OCI-LY3 (cell line): Measurements from ENCODE around the gene KATNB1.

Experiments used
- H2AFZ ChIP-seq: fragments of 200-600, 300-600 bp; shearing (Covaris generic); 2 replicates; pipeline ENCODE4 v1.6.0; 2014; ENCODE audit warnings: antibody characterized with exemption, low read depth, low read length
- H3K27ac ChIP-seq: fragments of 200-600, 300-600 bp; sonication (generic); 2 replicates; pipeline ENCODE4 v1.5.1; 2014; ENCODE audit warnings: mild to moderate bottlenecking, low read length, moderate library complexity, mixed read lengths
- H3K27me3 ChIP-seq: fragments of 200-600, 300-600 bp; sonication (generic); 2 replicates; pipeline ENCODE4 v1.6.1; 2014; ENCODE audit warnings: low read depth, low read length, mixed read lengths
- H3K36me3 ChIP-seq: fragments of 200-600, 300-600 bp; sonication (generic); replicated peaks from 2 replicates; pipeline ENCODE3; 2014; ENCODE audit warnings: low read depth, low read length, mixed read lengths
- H3K4me1 ChIP-seq: fragments of 300-600, 200-600 bp; sonication (generic); 2 replicates; pipeline ENCODE4 v1.6.1; 2014; ENCODE audit warnings: low read length, mixed read lengths
- H3K4me2 ChIP-seq: fragments of 200-600, 300-600 bp; sonication (generic); 2 replicates; pipeline ENCODE4 v1.6.1; 2014; ENCODE audit warnings: low read length, mixed read lengths
- H3K4me3 ChIP-seq: fragments of 300-600, 200-600 bp; sonication (generic); 2 replicates; pipeline ENCODE4 v1.5.1; 2014; ENCODE audit warnings: antibody characterized with exemption, mild to moderate bottlenecking, low read length, moderate library complexity
- H3K79me2 ChIP-seq: fragments of 300-600, 200-600 bp; shearing (Covaris generic); 2 replicates; pipeline ENCODE4 v1.6.1; 2014; ENCODE audit warnings: mild to moderate bottlenecking, low read length, mixed read lengths
- H3K9ac ChIP-seq: fragments of 300-600, 200-600 bp; shearing (Covaris generic); 2 replicates; pipeline ENCODE4 v1.6.0; 2014; ENCODE audit warnings: mild to moderate bottlenecking, low read length, moderate library complexity
- H3K9me3 ChIP-seq: fragments of 200-600, 300-600 bp; shearing (Covaris generic); 2 replicates; pipeline ENCODE4 v1.6.1; 2014; ENCODE audit warnings: low read length, mixed read lengths; ENCODE audit not compliant: insufficient read depth
- H4K20me1 ChIP-seq: fragments of 200-600, 300-600 bp; sonication (generic); 2 replicates; pipeline ENCODE4 v1.6.1; 2016; ENCODE audit warnings: low read length, mixed read lengths; ENCODE audit not compliant: insufficient read depth
- EZH2phosphoT487 ChIP-seq: fragments of 200-600 bp; shearing (Covaris generic); IDR thresholded peaks from 2 replicates; pipeline ENCODE4 v1.6.1; 2018; ENCODE audit warnings: antibody characterized with exemption, mixed run types, low read depth
- TF ChIP-seq, protein P1 (sequence below): fragments of 200-600, 300-600 bp; sonication (generic); IDR thresholded peaks from 2 replicates; pipeline ENCODE4 v1.5.1; 2014; ENCODE audit warnings: antibody characterized with exemption, low read length, low read depth

KATNB1 gene

DNA sequence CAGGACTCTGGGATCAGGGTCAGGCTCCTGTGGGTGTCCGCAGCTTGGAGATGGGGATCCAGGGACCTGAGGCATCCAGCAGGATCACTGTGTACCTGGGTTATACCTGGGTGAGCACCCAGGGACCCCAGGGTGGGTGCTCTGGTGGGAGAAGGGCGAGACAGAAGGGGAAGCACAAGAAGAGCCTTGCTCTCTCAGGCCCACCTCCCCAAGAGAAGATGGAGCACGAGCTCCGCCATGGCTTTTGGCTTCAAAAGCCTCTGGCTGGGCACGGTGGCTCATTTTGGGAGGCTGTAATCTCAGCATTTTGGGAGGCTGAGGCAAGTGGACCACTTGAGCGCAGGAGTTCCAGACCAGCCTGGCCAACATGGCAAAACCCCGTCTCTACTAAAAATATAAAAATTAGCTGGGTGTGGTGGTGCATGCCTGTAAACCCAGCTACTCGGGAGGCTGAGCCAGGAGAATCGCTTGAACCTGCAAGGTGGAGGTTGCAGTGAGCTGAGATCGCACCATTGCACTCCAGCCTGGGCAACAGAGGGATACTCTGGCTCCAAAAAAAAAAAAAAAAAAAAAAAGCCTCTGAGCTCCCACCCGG lies 32.1 kb upstream of the KATNB1 start:
- H3K9me3 ChIP-seq, result no peaks in the 10 kb centered on the region
- peaks cover 12% of the 10 kb centered on the region for H3K27me3 ChIP-seq
- H3K36me3 ChIP-seq, result no peaks in the 10 kb centered on the region
- no peak overlapping the region for H2AFZ ChIP-seq
- no peak overlapping the region for H3K9ac ChIP-seq
- H3K27ac ChIP-seq, result no peak overlapping the region
- H3K79me2 ChIP-seq, result no peaks in the 10 kb centered on the region
- H4K20me1 ChIP-seq, result no peaks in the 10 kb centered on the region
- no peak for TF ChIP-seq EZH2phosphoT487
- TF ChIP-seq, protein P1, sequence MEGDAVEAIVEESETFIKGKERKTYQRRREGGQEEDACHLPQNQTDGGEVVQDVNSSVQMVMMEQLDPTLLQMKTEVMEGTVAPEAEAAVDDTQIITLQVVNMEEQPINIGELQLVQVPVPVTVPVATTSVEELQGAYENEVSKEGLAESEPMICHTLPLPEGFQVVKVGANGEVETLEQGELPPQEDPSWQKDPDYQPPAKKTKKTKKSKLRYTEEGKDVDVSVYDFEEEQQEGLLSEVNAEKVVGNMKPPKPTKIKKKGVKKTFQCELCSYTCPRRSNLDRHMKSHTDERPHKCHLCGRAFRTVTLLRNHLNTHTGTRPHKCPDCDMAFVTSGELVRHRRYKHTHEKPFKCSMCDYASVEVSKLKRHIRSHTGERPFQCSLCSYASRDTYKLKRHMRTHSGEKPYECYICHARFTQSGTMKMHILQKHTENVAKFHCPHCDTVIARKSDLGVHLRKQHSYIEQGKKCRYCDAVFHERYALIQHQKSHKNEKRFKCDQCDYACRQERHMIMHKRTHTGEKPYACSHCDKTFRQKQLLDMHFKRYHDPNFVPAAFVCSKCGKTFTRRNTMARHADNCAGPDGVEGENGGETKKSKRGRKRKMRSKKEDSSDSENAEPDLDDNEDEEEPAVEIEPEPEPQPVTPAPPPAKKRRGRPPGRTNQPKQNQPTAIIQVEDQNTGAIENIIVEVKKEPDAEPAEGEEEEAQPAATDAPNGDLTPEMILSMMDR, result no peak
- no peaks in the 10 kb centered on the region for H3K4me1 ChIP-seq
- no peak overlapping the region for H3K4me2 ChIP-seq
- H3K4me3 ChIP-seq, result no peak overlapping the region

DNA sequence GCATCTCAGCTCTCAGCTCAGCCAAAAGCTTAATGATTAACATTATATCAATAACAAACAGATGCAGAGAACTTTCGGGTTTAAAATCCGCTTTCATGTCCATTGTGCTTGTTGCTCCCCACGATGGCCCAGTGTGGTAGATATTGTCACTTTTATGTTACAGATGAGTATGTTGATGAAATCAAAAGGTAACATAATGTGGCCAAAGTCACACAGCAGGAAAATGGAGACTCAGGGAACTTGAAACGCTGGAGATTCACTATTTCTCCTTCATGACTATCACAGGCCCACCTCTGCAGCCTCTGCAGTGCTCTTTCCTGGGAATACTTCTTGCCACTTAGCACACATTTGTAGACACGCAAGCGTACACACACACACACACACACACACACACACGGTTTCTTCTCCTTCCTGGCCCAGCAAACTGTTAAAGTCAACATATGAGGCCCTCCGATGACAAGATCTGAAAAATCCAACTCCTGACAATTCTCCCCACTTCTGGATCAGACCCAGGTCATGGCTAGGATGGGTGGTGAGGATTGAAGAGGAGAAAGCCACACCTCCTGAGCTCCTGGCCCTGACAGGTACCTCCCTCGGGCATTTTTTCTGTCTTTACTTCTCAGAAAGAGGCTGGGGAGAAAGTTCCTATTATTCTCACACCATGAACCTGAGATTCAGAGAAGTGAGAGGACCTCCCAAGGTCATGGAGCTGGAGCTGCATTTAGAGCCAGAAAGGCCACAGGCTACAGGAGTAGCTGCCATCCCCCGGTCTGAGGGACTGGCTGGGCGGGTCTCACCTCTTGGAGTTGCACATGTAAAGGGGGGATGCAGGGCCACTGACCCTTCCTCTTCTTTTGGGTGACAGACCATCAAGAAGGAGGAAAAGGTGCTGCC lies 31.3 kb upstream of the KATNB1 start:
- no peak overlapping the region for H3K27ac ChIP-seq
- no peak for TF ChIP-seq EZH2phosphoT487
- TF ChIP-seq, protein P1, result no peak

DNA sequence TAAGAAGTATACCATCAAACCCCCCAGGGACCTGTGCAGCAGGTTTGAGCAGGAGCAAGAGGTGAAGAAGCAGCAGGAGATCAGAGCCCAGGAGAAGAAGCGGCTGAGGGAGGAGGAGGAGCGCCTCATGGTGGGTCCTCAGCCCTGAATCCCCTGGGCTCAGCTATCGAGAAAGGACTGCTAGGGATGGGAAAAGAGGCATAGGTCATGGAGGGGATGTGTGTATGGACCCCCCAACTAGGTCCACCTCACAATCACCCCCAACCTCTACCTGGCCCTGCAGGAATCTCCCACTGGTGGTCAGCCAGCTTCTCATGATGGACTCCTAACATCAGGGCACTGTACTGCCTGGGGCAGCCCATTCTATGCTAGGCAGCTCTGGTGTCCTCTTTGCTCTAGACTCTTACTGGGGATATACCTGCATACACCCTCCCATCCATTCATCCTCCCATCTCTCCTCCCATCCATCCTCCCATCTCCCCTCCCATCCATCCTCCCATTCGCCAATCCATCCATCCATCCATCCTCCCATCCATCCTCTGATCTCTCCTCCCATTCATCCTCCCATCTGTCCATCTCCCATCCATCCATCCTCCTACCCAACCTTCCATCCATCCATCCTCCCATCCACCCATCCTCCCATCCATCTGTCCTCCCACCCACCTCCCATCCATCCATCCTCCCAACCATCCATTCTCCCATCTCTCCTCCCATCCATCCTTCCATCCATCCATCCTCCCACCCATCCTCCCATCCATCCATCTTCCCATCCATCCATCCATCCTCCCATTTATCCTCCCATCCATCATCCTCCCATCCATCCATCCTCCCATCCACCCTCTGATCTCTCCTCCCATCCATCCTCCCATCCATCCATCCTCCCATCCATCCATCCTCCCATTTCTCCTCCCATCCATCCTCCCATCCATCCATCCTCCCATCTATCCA lies 30.4 kb upstream of the KATNB1 start:
- TF ChIP-seq EZH2phosphoT487, result no peak
- TF ChIP-seq, protein P1, result no peak
- no peaks in the 10 kb centered on the region for H3K79me2 ChIP-seq
- peaks cover 26% of the 10 kb centered on the region for H3K27me3 ChIP-seq
- H3K4me1 ChIP-seq, result no peaks in the 10 kb centered on the region
- no peak overlapping the region for H3K9ac ChIP-seq
- H3K4me3 ChIP-seq, result no peak overlapping the region
- H3K36me3 ChIP-seq, result no peaks in the 10 kb centered on the region
- H3K4me2 ChIP-seq, result no peak overlapping the region
- no peaks in the 10 kb centered on the region for H3K9me3 ChIP-seq
- H3K27ac ChIP-seq, result no peak overlapping the region
- H4K20me1 ChIP-seq, result no peaks in the 10 kb centered on the region
- H2AFZ ChIP-seq, result no peak overlapping the region

More for the DNA sequence above, 31.3 kb upstream of the KATNB1 start:
- H4K20me1 ChIP-seq, result no peaks in the 10 kb centered on the region
- H3K36me3 ChIP-seq, result no peaks in the 10 kb centered on the region
- peaks cover 17% of the 10 kb centered on the region for H3K27me3 ChIP-seq
- H3K9ac ChIP-seq, result no peak overlapping the region
- H3K4me1 ChIP-seq, result no peaks in the 10 kb centered on the region
- no peaks in the 10 kb centered on the region for H3K9me3 ChIP-seq
- H3K4me2 ChIP-seq, result no peak overlapping the region
- H3K4me3 ChIP-seq, result no peak overlapping the region
- no peak overlapping the region for H2AFZ ChIP-seq
- H3K79me2 ChIP-seq, result no peaks in the 10 kb centered on the region
